ENCODE measurements around the gene VPS13C. TPM values are rescaled to one million over a fixed set of nuclear protein-coding genes. Genes with fewer than 3 reads are reported as not detected.

The VPS13C gene
- total RNA-seq, 2 experiments from 2014 or later: 87.9 to 100 TPM

- DNase-seq (no peak), ATAC-seq (ENCODE audit: low read depth) (no peak)
- Mint-ChIP-seq H3K4me3 (no peak overlapping the region), H3K9me3 (no peaks in the 10 kb centered on the region), H3K4me1 (no peaks in the 10 kb centered on the region), H3K27ac (no peak overlapping the region), H3K36me3 (peaks cover 20% of the 10 kb centered on the region), H3K27me3 (no peaks in the 10 kb centered on the region)
- POLR2A ChIA-PET: no interaction called here
Measured at GRCh38 chr15:61921093-61921492, 139.2 kb downstream of the VPS13C start.

DNA sequence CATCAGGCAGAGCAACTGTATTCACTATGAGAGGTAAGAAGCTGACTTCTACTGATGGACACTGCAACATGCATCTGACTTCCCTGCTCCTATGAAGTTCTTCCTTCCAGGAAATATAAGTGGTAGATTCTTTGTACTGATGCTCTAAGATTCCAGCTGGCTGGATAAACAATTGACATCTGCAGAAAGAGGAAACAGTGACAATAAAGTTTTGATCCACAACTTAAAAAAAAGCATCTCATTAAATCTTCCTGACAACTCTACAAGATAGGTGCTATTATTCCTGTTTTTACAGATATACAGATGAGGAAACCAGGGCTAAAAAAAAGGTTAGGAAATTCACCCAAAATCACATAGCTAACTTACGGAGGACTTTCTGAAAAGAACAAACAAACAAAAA lies 142.8 kb downstream of the VPS13C start:
- Mint-ChIP-seq H3K27ac (no peak overlapping the region), H3K4me3 (no peak overlapping the region), H3K27me3 (no peaks in the 10 kb centered on the region), H3K4me1 (no peaks in the 10 kb centered on the region), H3K9me3 (no peaks in the 10 kb centered on the region), H3K36me3 (peaks cover 25% of the 10 kb centered on the region)
- DNase-seq (no peak), ATAC-seq (ENCODE audit: low read depth) (no peak)
- POLR2A ChIA-PET: no interaction called here

- POLR2A ChIA-PET: no interaction called here
- Mint-ChIP-seq H3K36me3 (peaks cover 26% of the 10 kb centered on the region), H3K27me3 (no peaks in the 10 kb centered on the region), H3K4me3 (no peak overlapping the region), H3K9me3 (no peaks in the 10 kb centered on the region), H3K27ac (no peak overlapping the region), H3K4me1 (no peaks in the 10 kb centered on the region)
- DNase-seq: no peak
- no peak for ATAC-seq (ENCODE audit: low read depth)
Measured at GRCh38 chr15:61916104-61916503, 144.1 kb downstream of the VPS13C start.

DNA sequence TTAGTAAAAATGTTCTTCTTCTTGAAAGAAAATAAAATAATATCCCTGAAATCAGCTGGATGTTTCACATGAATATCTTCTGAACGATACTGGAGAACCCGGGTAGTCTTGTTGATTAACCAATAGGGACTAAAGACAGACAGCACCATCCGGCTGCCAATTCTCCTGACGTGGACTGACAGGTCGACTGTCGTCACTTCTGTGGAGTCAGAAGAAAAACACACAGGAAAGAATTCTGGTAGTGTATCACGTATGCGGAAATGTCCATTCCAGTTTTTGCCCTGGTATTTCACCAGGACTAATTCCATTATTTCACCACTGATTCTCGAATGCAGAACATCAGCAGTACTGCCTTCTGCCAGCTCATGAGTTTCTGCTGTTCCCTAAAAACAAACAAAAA lies 144.6 kb downstream of the VPS13C start:
- ATAC-seq (ENCODE audit: low read depth) (no peak), DNase-seq (no peak)
- H3K36me3 Mint-ChIP-seq: peaks cover 29% of the 10 kb centered on the region
- H3K27me3 Mint-ChIP-seq: no peaks in the 10 kb centered on the region
- no peaks in the 10 kb centered on the region for H3K9me3 Mint-ChIP-seq
- POLR2A ChIA-PET: no interaction called here
- no peaks in the 10 kb centered on the region for H3K4me1 Mint-ChIP-seq
- no peak overlapping the region for H3K27ac Mint-ChIP-seq
- no peak overlapping the region for H3K4me3 Mint-ChIP-seq

GRCh38 chr15:61910839-61911369 lies 149.3 kb downstream of the VPS13C start:
- Mint-ChIP-seq H3K27me3 (no peaks in the 10 kb centered on the region), H3K4me1 (no peaks in the 10 kb centered on the region), H3K9me3 (no peaks in the 10 kb centered on the region), H3K36me3 (peaks cover 41% of the 10 kb centered on the region), H3K4me3 (no peak overlapping the region), H3K27ac (no peak overlapping the region)
- no peak for DNase-seq
- POLR2A ChIA-PET: no interaction called here
- ATAC-seq (ENCODE audit: low read depth): no peak

GRCh38 chr15:61908241-61908640 lies 152.0 kb downstream of the VPS13C start:
- ATAC-seq (ENCODE audit: low read depth): no peak
- Mint-ChIP-seq H3K27ac (no peak overlapping the region), H3K27me3 (no peaks in the 10 kb centered on the region), H3K4me1 (peaks cover 2% of the 10 kb centered on the region), H3K4me3 (no peak overlapping the region), H3K36me3 (peaks cover 49% of the 10 kb centered on the region), H3K9me3 (peaks cover 3% of the 10 kb centered on the region)
- no peak for DNase-seq
- POLR2A ChIA-PET: no interaction called here

DNA sequence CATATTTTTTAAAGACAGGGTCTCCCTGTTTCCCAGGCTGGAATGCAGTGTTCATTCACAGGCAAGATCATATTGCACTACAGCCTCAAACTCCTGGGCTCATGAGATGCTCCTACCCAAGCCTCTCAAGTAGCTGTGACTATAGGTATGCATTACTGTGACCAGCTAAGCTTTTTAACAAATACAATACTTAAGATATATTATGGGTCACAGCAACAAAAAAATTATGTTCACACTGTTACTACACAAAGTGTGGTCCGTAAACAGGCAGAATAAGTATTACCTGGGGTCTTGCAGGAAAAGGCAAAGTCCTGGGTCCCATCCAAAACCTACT lies 152.5 kb downstream of the VPS13C start:
- Mint-ChIP-seq H3K27ac (no peak overlapping the region), H3K9me3 (peaks cover 3% of the 10 kb centered on the region), H3K36me3 (peaks cover 51% of the 10 kb centered on the region), H3K4me1 (peaks cover 2% of the 10 kb centered on the region), H3K4me3 (no peak overlapping the region), H3K27me3 (no peaks in the 10 kb centered on the region)
- POLR2A ChIA-PET: no interaction called here
- ATAC-seq (ENCODE audit: low read depth): no peak
- DNase-seq: no peak

DNA sequence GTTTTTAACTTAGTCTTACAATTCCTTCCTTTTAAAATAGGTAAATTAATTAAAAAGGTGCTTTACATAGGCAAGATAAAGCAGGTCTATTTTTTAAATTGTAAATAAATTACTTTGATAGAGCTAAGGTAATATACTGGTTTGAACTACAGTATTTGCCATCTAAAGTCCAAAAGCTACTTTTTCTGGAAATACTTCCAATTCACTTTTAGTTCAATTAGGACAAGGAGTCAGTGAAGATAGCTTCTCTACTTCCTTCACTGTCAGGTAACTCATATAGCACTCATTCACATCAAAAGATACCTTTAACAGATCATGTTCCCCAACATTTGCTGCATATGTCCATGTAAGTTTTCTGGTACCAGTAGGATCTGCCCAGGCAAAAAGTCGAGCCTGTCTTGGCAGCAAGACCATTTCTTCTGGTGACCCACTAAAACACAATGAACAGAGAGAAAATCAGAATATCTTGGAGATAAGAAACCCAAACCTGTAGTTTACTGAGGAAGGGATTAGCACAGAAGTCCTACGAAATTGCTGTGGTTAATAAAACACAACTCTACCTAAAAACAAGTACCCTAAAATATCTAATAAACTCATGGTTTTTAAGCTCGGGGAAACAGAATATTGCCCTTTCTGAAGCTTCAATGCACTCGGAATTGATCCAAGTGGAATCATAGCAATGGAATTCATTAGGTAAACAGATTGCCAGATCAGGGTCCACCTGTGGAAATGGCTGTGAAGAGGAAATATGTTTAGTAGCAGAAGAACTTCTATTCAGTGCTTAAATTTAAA lies 153.1 kb downstream of the VPS13C start:
- Mint-ChIP-seq H3K27ac (no peak overlapping the region), H3K36me3 (peaks cover 57% of the 10 kb centered on the region), H3K27me3 (no peaks in the 10 kb centered on the region), H3K9me3 (peaks cover 3% of the 10 kb centered on the region), H3K4me1 (peaks cover 2% of the 10 kb centered on the region), H3K4me3 (no peak overlapping the region)
- ATAC-seq (ENCODE audit: low read depth): no peak
- no peak for DNase-seq
- POLR2A ChIA-PET: no interaction called here

DNA sequence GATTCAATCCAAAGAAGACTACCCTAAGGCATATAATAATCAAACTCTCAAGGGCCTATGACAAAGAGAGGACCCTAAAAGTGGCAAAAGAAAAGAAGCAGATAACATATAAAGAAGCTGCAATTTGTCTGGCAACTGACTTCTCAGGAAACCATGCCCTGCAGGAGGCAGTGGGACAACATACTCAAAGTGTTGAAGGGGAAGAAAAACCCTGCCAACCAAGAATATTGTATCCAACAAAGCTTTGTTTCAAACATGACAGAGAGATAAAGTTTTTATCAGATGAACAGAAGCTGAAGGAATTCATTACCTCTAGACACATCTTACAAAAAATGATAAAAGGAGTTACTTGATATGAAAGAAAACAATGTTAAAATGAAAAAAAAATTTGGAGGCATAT lies 167.1 kb downstream of the VPS13C start:
- H3K27me3 Mint-ChIP-seq: no peaks in the 10 kb centered on the region
- ATAC-seq (ENCODE audit: low read depth) (no peak), DNase-seq (no peak)
- H3K9me3 Mint-ChIP-seq: peaks cover 15% of the 10 kb centered on the region
- POLR2A ChIA-PET: no interaction called here
- H3K4me1 Mint-ChIP-seq: peaks cover 12% of the 10 kb centered on the region
- no peak overlapping the region for H3K27ac Mint-ChIP-seq
- peaks cover 63% of the 10 kb centered on the region for H3K36me3 Mint-ChIP-seq
- no peak overlapping the region for H3K4me3 Mint-ChIP-seq

- POLR2A ChIA-PET: no interaction called here
- Mint-ChIP-seq H3K36me3 (peaks cover 60% of the 10 kb centered on the region), H3K4me1 (peaks cover 12% of the 10 kb centered on the region), H3K27ac (no peak overlapping the region), H3K4me3 (no peak overlapping the region), H3K27me3 (no peaks in the 10 kb centered on the region), H3K9me3 (peaks cover 15% of the 10 kb centered on the region)
- ATAC-seq (ENCODE audit: low read depth) (no peak), DNase-seq (no peak)
Measured at GRCh38 chr15:61892140-61892539, 168.1 kb downstream of the VPS13C start.

DNA sequence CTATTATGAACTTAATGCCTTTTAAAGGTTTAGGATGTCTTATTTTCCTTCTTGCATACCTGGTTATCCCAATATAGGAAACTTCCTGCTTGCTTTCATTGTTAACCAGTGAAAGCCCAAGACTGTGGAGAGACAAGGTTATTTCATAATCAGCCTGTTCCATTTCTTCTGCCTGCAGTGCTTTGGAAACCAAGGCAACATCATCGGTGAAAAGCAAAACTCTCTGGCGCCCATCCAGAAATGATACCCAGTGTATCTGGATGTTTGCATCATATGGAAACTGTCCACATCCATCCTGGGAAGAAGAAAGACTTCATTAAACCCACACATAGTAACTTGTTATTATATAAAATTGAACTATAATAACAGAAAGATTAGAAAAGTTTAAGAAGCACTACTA lies 170.1 kb downstream of the VPS13C start:
- ATAC-seq (ENCODE audit: low read depth) (no peak), DNase-seq (no peak)
- Mint-ChIP-seq H3K9me3 (peaks cover 12% of the 10 kb centered on the region), H3K4me3 (no peak overlapping the region), H3K36me3 (peaks cover 49% of the 10 kb centered on the region), H3K27ac (no peak overlapping the region), H3K4me1 (peaks cover 12% of the 10 kb centered on the region), H3K27me3 (no peaks in the 10 kb centered on the region)
- POLR2A ChIA-PET: no interaction called here

GRCh38 chr15:61889706-61890105 lies 170.5 kb downstream of the VPS13C start:
- peak overlapping the region; percentile 33 for H3K4me3 Mint-ChIP-seq

DNA sequence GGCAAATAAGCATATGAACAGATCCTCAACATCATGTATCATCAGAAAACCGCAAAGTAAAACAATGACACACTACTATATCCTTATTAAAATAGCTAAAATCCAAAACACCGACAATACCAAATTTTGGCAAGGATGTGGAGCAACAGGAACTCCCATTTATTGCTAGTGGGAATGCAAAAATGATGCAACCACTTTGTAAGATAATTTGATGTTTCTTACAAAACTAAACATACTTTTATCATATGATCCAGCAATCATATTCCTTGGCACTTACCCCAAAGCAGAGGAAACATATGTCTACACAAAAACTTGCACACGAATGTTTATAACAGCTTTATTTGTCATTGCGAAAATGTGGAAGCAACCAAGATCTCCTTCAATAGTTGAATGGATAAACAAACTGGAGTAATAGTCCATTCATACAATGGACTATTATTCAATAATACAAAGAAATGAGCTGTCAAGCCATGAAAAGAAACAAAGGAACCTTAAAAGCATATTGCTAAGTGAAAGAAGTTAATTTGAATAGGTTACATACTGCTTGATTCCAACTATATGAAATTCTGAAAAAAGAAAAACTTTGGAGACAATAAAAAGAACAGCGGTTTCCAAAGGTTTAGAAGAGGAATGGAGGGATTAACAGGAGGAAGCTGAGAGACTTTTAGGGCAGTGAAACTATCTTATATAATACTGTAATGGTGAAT lies 172.0 kb downstream of the VPS13C start:
- Mint-ChIP-seq H3K4me1 (peaks cover 9% of the 10 kb centered on the region), H3K4me3 (no peak overlapping the region), H3K27ac (no peak overlapping the region), H3K9me3 (peaks cover 8% of the 10 kb centered on the region), H3K36me3 (peaks cover 37% of the 10 kb centered on the region), H3K27me3 (no peaks in the 10 kb centered on the region)
- ATAC-seq (ENCODE audit: low read depth): no peak
- no peak for DNase-seq
- POLR2A ChIA-PET: no interaction called here

More at GRCh38 chr15:61889706-61890105, 170.5 kb downstream of the VPS13C start:
- no peaks in the 10 kb centered on the region for H3K27me3 Mint-ChIP-seq
- ATAC-seq (ENCODE audit: low read depth): peak; percentile 78
- DNase-seq: no peak
- POLR2A ChIA-PET: no interaction called here
- H3K27ac Mint-ChIP-seq: peak overlapping the region; percentile 71
- H3K4me1 Mint-ChIP-seq: peaks cover 12% of the 10 kb centered on the region
- H3K9me3 Mint-ChIP-seq: peaks cover 11% of the 10 kb centered on the region
- peaks cover 45% of the 10 kb centered on the region for H3K36me3 Mint-ChIP-seq

DNA sequence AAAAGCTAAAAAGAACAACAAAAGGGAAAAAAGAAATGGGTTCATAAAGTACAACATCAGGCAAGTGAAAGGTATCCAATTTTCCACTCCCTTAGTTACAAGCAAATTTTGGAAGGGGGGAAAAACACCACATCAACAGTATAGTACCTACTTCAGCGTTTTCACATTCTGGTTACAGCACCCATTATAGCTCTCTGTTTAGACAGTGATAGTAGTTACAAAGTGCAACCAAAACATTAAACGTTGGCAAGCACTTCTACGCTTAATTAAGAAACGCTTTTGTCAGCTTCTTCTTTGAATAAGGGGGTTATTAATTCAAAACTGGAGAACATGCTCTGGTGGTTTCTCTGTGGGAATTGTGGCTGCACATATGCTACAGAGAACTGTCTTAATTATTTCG lies 180.2 kb downstream of the VPS13C start:
- DNase-seq (no peak), ATAC-seq (ENCODE audit: low read depth) (no peak)
- no peak overlapping the region for H3K4me3 Mint-ChIP-seq
- H3K27me3 Mint-ChIP-seq: no peaks in the 10 kb centered on the region
- no peak overlapping the region for H3K27ac Mint-ChIP-seq
- H3K36me3 Mint-ChIP-seq: peaks cover 6% of the 10 kb centered on the region
- H3K4me1 Mint-ChIP-seq: no peaks in the 10 kb centered on the region
- POLR2A ChIA-PET: no interaction called here
- no peaks in the 10 kb centered on the region for H3K9me3 Mint-ChIP-seq

Measured in activated naive CD8-positive, alpha-beta T cell treated with anti-CD3 and anti-CD28 coated beads, Interleukin-2, amount 10 ng/mL, durations not matched to agents 7 days and 5 days (primary cell).